CD4-positive, alpha-beta T cell (primary cell): ENCODE data around the gene POU6F1. TPM values are rescaled to one million over a fixed set of nuclear protein-coding genes. Genes with fewer than 3 reads are reported as not detected.

Source experiments
- ATAC-seq: fragments of 200-7000 bp; cut with Tn5 transposase; one replicate; pipeline ENCODE4 v1.10.0; 2022; ENCODE audit warnings: mild to moderate bottlenecking; ENCODE audit not compliant: poor library complexity
- CTCF ChIA-PET: fragments of 350-600 bp; sonication (Branson Sonifier 250); formaldehyde crosslinking; loops from one replicate; lab custom pipeline; 2021; ENCODE audit warnings: antibody characterized with exemption, inconsistent platforms; lab: Charles Lee
- POLR2A ChIA-PET: fragments of 350-600 bp; sonication (Branson Sonifier 250); formaldehyde crosslinking; loops from one replicate; lab custom pipeline; 2021; ENCODE audit warnings: antibody characterized with exemption, inconsistent platforms; lab: Charles Lee
- DNase-seq, 14 experiments: peaks; one replicate each; pipeline ENCODE4 v3.0.0-alpha.2; 2013 to 2020; ENCODE audit warnings: mixed read lengths in 2 of 14
- H3K27ac ChIP-seq, 2 donors: one replicate each; pipeline versions ENCODE4 v1.5.1 to v1.7.0; 2013; ENCODE audit warnings: low read length in 2 of 2, low read depth in 1 of 2, mild to moderate bottlenecking in 1 of 2
- H3K27me3 ChIP-seq, 2 experiments: 1 replicate in 1 of 2; 2 replicates in 1 of 2; pipeline versions ENCODE4 v1.6.1 to v1.7.0; 2013; ENCODE audit warnings: low read length in 2 of 2, control low read depth in 1 of 2, mild to moderate bottlenecking in 1 of 2, moderate library complexity in 1 of 2; ENCODE audit not compliant: insufficient read depth in 2 of 2, control insufficient read depth in 1 of 2
- H3K36me3 ChIP-seq: one replicate; pipeline ENCODE4 v1.6.1; 2013; ENCODE audit warnings: low read length, control low read depth; ENCODE audit not compliant: insufficient read depth
- H3K4me1 ChIP-seq: one replicate; pipeline ENCODE4 v1.6.1; 2013; ENCODE audit warnings: low read length, control low read depth; ENCODE audit not compliant: insufficient read depth
- H3K4me3 ChIP-seq: one replicate; pipeline ENCODE4 v1.5.1; 2013; ENCODE audit warnings: mild to moderate bottlenecking, low read length, moderate library complexity
- H3K9me3 ChIP-seq, 2 experiments: 1 replicate in 1 of 2; 2 replicates in 1 of 2; pipeline versions ENCODE4 v1.6.1 to v1.7.0; 2013; ENCODE audit warnings: low read length in 2 of 2, mild to moderate bottlenecking in 2 of 2, control low read depth in 1 of 2, moderate library complexity in 1 of 2; ENCODE audit not compliant: control insufficient read depth in 1 of 2, insufficient read depth in 1 of 2
- H3K27ac Mint-ChIP-seq: one replicate; pipeline ENCODE4 v1.8.0; 2020; ENCODE audit warnings: mixed read lengths
- H3K27me3 Mint-ChIP-seq: one replicate; pipeline ENCODE4 v1.8.0; 2021; ENCODE audit warnings: mixed read lengths
- H3K36me3 Mint-ChIP-seq: one replicate; pipeline ENCODE4 v1.8.0; 2021; ENCODE audit warnings: low read depth, mixed read lengths
- H3K4me1 Mint-ChIP-seq: one replicate; pipeline ENCODE4 v1.8.0; 2021; ENCODE audit warnings: low read depth, mixed read lengths
- H3K4me3 Mint-ChIP-seq: one replicate; pipeline ENCODE4 v1.8.0; 2020; ENCODE audit warnings: mild to moderate bottlenecking, mixed read lengths
- H3K9me3 Mint-ChIP-seq: one replicate; pipeline ENCODE4 v1.8.0; 2020; ENCODE audit warnings: mixed read lengths
- intact Hi-C, 2 experiments: fragments of 100-400 bp; cut with DNase I in 1 of 2; cut with micrococcal nuclease in 1 of 2; formaldehyde crosslinking; loops; one replicate each; pipeline versions ENCODE4 v1.15.1 to v1.9.0; 2023 to 2025; cut with DNase I, micrococcal nuclease
- total RNA-seq, 174 experiments: library from RNA in 2 of 174; stranded (reverse) in 2 of 174; gene quantifications; one replicate each; pipeline ENCODE4 v1.2.3 and lab custom pipeline; 2021 to 2026
- TF ChIP-seq, protein P1 (sequence below): fragments of 200-600 bp; IDR thresholded peaks from one replicate; pipeline ENCODE4 v1.8.0; 2022; ENCODE audit warnings: antibody characterized with exemption, mild to moderate bottlenecking

Gene POU6F1
- total RNA-seq, 2 experiments from 2014 or later = 31.7 to 36.8 TPM

DNA sequence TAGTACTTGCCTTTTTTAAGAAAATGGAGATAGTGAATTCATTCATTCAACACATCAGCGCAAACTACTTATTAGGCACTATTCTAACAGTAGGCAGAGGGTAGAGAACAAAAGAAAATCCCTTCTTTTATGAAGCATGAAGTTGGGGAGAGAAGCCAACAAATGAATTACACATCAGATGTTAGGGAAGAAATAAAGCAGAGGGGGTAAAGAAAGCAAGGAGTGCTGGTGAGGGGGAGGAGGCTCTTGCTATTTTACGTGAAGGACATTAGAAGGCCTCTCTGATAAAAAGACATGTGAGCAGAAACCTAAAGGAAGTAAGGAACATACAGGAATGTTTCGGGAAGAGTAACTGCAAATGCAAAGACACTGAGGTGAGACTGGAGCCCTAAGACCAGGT lies 67.1 kb downstream of the POU6F1 start:
- ATAC-seq = no peak
- no peak for DNase-seq
- Histone ChIP-seq H3K4me1 (no peaks in the 10 kb centered on the region), H3K4me3 (no peak overlapping the region), H3K27me3 (no peaks in the 10 kb centered on the region), H3K9me3 (no peaks in the 10 kb centered on the region), H3K36me3 (no peaks in the 10 kb centered on the region), H3K27ac (no peak overlapping the region)
- ChIA-PET CTCF (no interaction called here), POLR2A (no interaction called here)
- Mint-ChIP-seq H3K36me3 (peaks cover 8% of the 10 kb centered on the region), H3K4me1 (peaks cover 37% of the 10 kb centered on the region), H3K27ac (peak overlapping the region; percentile 18), H3K27me3 (no peaks in the 10 kb centered on the region), H3K4me3 (no peak overlapping the region), H3K9me3 (no peaks in the 10 kb centered on the region)
- intact Hi-C loops = no loop called here
- TF ChIP-seq, protein P1, sequence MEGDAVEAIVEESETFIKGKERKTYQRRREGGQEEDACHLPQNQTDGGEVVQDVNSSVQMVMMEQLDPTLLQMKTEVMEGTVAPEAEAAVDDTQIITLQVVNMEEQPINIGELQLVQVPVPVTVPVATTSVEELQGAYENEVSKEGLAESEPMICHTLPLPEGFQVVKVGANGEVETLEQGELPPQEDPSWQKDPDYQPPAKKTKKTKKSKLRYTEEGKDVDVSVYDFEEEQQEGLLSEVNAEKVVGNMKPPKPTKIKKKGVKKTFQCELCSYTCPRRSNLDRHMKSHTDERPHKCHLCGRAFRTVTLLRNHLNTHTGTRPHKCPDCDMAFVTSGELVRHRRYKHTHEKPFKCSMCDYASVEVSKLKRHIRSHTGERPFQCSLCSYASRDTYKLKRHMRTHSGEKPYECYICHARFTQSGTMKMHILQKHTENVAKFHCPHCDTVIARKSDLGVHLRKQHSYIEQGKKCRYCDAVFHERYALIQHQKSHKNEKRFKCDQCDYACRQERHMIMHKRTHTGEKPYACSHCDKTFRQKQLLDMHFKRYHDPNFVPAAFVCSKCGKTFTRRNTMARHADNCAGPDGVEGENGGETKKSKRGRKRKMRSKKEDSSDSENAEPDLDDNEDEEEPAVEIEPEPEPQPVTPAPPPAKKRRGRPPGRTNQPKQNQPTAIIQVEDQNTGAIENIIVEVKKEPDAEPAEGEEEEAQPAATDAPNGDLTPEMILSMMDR = no peak

DNA sequence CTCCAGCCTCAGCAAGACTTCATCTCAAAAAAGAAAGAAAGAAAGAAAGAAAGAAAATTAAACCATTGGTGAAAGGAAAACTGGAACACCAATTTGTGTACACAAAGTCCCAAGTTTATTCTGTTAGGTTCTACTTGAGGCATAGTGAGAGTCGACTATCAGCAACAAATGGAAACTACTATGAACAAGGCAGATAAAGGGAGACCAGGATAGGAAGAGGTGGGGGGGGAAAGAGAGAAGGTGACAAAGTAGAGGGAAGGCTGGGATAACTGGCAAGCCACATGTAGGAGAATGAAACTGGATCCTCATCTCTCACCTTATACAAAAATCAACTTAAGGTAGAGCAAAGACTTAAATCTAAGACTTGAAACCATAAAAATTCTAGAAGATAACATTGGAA lies 70.6 kb downstream of the POU6F1 start:
- DNase-seq (no peak), ATAC-seq (no peak)
- H3K4me1 ChIP-seq = no peaks in the 10 kb centered on the region
- H3K4me3 ChIP-seq = no peak overlapping the region
- intact Hi-C loops = no loop called here
- CTCF ChIA-PET = no interaction called here
- no peaks in the 10 kb centered on the region for H3K27me3 Mint-ChIP-seq
- H3K27me3 ChIP-seq = no peaks in the 10 kb centered on the region
- no peaks in the 10 kb centered on the region for H3K36me3 ChIP-seq
- TF ChIP-seq, protein P1 = no peak
- no peak overlapping the region for H3K27ac Mint-ChIP-seq
- H3K9me3 Mint-ChIP-seq = no peaks in the 10 kb centered on the region
- H3K27ac ChIP-seq = no peak overlapping the region
- POLR2A ChIA-PET = no interaction called here
- H3K4me3 Mint-ChIP-seq = no peak overlapping the region
- H3K36me3 Mint-ChIP-seq = peaks cover 25% of the 10 kb centered on the region
- no peaks in the 10 kb centered on the region for H3K9me3 ChIP-seq
- H3K4me1 Mint-ChIP-seq = peaks cover 45% of the 10 kb centered on the region

DNA sequence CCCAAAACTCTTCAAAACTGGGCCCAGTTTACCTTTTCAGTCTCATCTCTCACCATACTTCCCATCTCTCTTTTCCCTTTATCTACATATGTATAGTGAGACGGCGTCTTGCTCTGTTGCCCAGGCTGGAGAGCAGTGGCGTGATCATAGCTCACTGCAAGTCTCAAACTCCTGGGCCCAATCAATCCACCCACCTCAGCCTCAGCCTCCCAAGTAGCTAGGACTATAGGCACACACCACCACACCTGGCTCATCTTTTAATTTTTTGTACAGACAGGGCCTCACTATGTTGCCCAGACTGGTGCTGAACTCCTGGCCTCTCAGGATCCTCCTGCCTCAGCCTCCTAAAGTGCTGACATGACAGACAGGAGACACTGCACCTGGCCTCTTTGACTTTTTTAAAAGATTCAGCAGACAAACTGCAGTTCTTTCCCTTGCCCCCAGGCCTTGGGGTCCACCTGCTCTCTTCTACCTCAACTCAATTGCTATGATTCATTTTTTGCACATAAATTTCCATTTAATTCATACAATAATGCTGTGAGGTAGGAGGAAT lies 78.5 kb downstream of the POU6F1 start:
- Mint-ChIP-seq H3K36me3 (peaks cover 44% of the 10 kb centered on the region), H3K27ac (no peak overlapping the region), H3K27me3 (no peaks in the 10 kb centered on the region), H3K4me3 (no peak overlapping the region), H3K4me1 (peaks cover 8% of the 10 kb centered on the region), H3K9me3 (no peaks in the 10 kb centered on the region)
- TF ChIP-seq, protein P1 = no peak
- ATAC-seq (no peak), DNase-seq (no peak)
- H3K36me3 ChIP-seq = peaks cover 6% of the 10 kb centered on the region
- CTCF ChIA-PET = no interaction called here
- no peaks in the 10 kb centered on the region for H3K4me1 ChIP-seq
- H3K4me3 ChIP-seq = no peak overlapping the region
- H3K9me3 ChIP-seq = no peaks in the 10 kb centered on the region
- H3K27ac ChIP-seq = no peak overlapping the region
- intact Hi-C loops = no loop called here
- H3K27me3 ChIP-seq = no peaks in the 10 kb centered on the region
- POLR2A ChIA-PET = no interaction called here

Other genes starting within 250 kb of the POU6F1 start
- 10 to 100 TPM; 43.6 to 47.7 TPM for gene SLC11A2, start 191.7 kb downstream of the POU6F1 start, total RNA-seq
- 10 to 100 TPM; 51.8 to 54.1 TPM for gene LETMD1, start 169.7 kb downstream of the POU6F1 start, total RNA-seq
- 10 to 100 TPM; 14.4 to 16.5 TPM for gene CSRNP2, start 134.5 kb downstream of the POU6F1 start, total RNA-seq
- 10 to 100 TPM in 1 of 2 experiments, 1 to 10 TPM in 1; 9.4 to 11.7 TPM for gene TFCP2, start 44.9 kb downstream of the POU6F1 start, total RNA-seq
- gene DAZAP2, start 20.8 kb upstream of the POU6F1 start, total RNA-seq = 100 to 1,000 TPM; 292 to 310 TPM
- 1 to 10 TPM; 2.5 to 3.0 TPM for gene SMAGP, start 52.4 kb upstream of the POU6F1 start, total RNA-seq
- gene BIN2, start 106.1 kb upstream of the POU6F1 start, total RNA-seq = 100 to 1,000 TPM; 127 to 138 TPM
- 1 to 10 TPM in 1 of 2 experiments, under 1 TPM in 1; 0.85 to 1.2 TPM for gene CELA1, start 128.6 kb upstream of the POU6F1 start, total RNA-seq
- gene GALNT6, start 173.3 kb upstream of the POU6F1 start, total RNA-seq = 10 to 100 TPM; 10.2 to 13.7 TPM
- gene SLC4A8, start 206.8 kb upstream of the POU6F1 start, total RNA-seq = 1 to 10 TPM; 1.3 to 1.8 TPM